ENCODE measurements around the gene MORN2. TPM values are rescaled to one million over a fixed set of nuclear protein-coding genes. Genes with fewer than 3 reads are reported as not detected.

MORN2 gene
- total RNA-seq, 1 donor from 2014 or later, result 42.9 TPM

Small RNA genes lying within 50 kb of the gene (small RNA-seq; reads per million reads assigned to genes)
- gene RNU6-851P, result not detected

Other genes starting within 250 kb of the MORN2 start
- gene GALM, start 209.9 kb upstream of the MORN2 start, total RNA-seq (ENCODE audit: low replicate concordance), result 7.1 and 8.3 TPM in 2 replicates
- 275 and 307 TPM in 2 replicates for gene SRSF7, start 124.6 kb upstream of the MORN2 start, total RNA-seq (ENCODE audit: low replicate concordance)
- gene GEMIN6, start 97.8 kb upstream of the MORN2 start, total RNA-seq (ENCODE audit: low replicate concordance), result 14.0 and 21.4 TPM in 2 replicates
- 33.3 and 33.9 TPM in 2 replicates for gene DHX57, start within 50 bp of the MORN2 start, total RNA-seq (ENCODE audit: low replicate concordance)
- gene ARHGEF33, start 13.9 kb downstream of the MORN2 start, total RNA-seq (ENCODE audit: low replicate concordance), result 0.19 and 2.5 TPM in 2 replicates
- 26.6 and 28.5 TPM in 2 replicates for gene SOS1, start 245.1 kb downstream of the MORN2 start, total RNA-seq (ENCODE audit: low replicate concordance)